IPS-20b (cell line): ENCODE results near the gene STAB1.
"Not testable (repeated sequence)": the region's sequence is repeated elsewhere in the genome, so short reads cannot be mapped to it uniquely, and the experiment has no call there.

Experiments
- H3K27ac ChIP-seq: one replicate; pipeline ENCODE4 v1.5.1; 2013; ENCODE audit warnings: low read length
- H3K27me3 ChIP-seq: 2 replicates; pipeline ENCODE4 v1.6.1; 2013; ENCODE audit warnings: mild to moderate bottlenecking, low read length, inconsistent platforms; ENCODE audit not compliant: insufficient read depth
- H3K36me3 ChIP-seq: 2 replicates; pipeline ENCODE4 v1.6.1; 2013; ENCODE audit warnings: low read depth, mild to moderate bottlenecking, inconsistent platforms, low read length, moderate library complexity; ENCODE audit not compliant: insufficient read depth
- H3K4me1 ChIP-seq: 2 replicates; pipeline ENCODE4 v1.6.1; 2013; ENCODE audit warnings: mild to moderate bottlenecking, control low read depth, inconsistent platforms, low read length, moderate library complexity; ENCODE audit not compliant: insufficient read depth
- H3K4me3 ChIP-seq: 2 replicates; pipeline ENCODE4 v1.5.1; 2013; ENCODE audit warnings: mild to moderate bottlenecking, low read length, inconsistent platforms
- H3K9ac ChIP-seq: 2 replicates; pipeline ENCODE4 v1.6.1; 2013; ENCODE audit warnings: low read depth, mild to moderate bottlenecking, inconsistent platforms, low read length, moderate library complexity
- H3K9me3 ChIP-seq: 2 replicates; pipeline ENCODE4 v1.6.1; 2013; ENCODE audit warnings: mild to moderate bottlenecking, low read depth, low read length, inconsistent platforms; ENCODE audit not compliant: insufficient read depth

The STAB1 gene

GRCh38 chr3:52524258-52524751, 29.2 kb downstream of the STAB1 start:
- no peaks in the 10 kb centered on the region for H3K4me1 ChIP-seq
- H3K9me3 ChIP-seq: no peaks in the 10 kb centered on the region
- H3K36me3 ChIP-seq: peaks cover 59% of the 10 kb centered on the region
- no peak overlapping the region for H3K4me3 ChIP-seq
- no peak overlapping the region for H3K27ac ChIP-seq
- H3K9ac ChIP-seq: no peak overlapping the region
- H3K27me3 ChIP-seq: no peaks in the 10 kb centered on the region

- no peaks in the 10 kb centered on the region for H3K9me3 ChIP-seq
- H3K4me1 ChIP-seq: no peaks in the 10 kb centered on the region
- peaks cover 61% of the 10 kb centered on the region for H3K36me3 ChIP-seq
- H3K27me3 ChIP-seq: no peaks in the 10 kb centered on the region
- H3K27ac ChIP-seq: no peak overlapping the region
- no peak overlapping the region for H3K4me3 ChIP-seq
- H3K9ac ChIP-seq: no peak overlapping the region
These were observed 29.9 kb downstream of the STAB1 start for GRCh38 chr3:52524752-52525679.

- Histone ChIP-seq H3K36me3 (peaks cover 65% of the 10 kb centered on the region), H3K27me3 (no peaks in the 10 kb centered on the region), H3K9ac (no peak overlapping the region), H3K4me1 (no peaks in the 10 kb centered on the region), H3K4me3 (no peak overlapping the region), H3K9me3 (no peaks in the 10 kb centered on the region), H3K27ac (no peak overlapping the region)
These were observed 30.8 kb downstream of the STAB1 start for GRCh38 chr3:52525680-52526561.

GRCh38 chr3:52526671-52527038, 31.5 kb downstream of the STAB1 start:
- not testable (repeated sequence) for H3K9ac ChIP-seq, H3K4me3 ChIP-seq, H3K27me3 ChIP-seq, H3K27ac ChIP-seq, H3K4me1 ChIP-seq, H3K9me3 ChIP-seq
- peaks cover 70% of the 10 kb centered on the region for H3K36me3 ChIP-seq

- no peaks in the 10 kb centered on the region for H3K9me3 ChIP-seq
- H3K27me3 ChIP-seq: no peaks in the 10 kb centered on the region
- peaks cover 1% of the 10 kb centered on the region; the same call in 1 of the 2 replicates for H3K4me1 ChIP-seq
- no peak overlapping the region for H3K9ac ChIP-seq
- H3K27ac ChIP-seq: no peak overlapping the region
- H3K4me3 ChIP-seq: no peak overlapping the region
- H3K36me3 ChIP-seq: peaks cover 70% of the 10 kb centered on the region
These were observed 32.0 kb downstream of the STAB1 start for GRCh38 chr3:52527039-52527731.

GRCh38 chr3:52527732-52528585, 32.8 kb downstream of the STAB1 start:
- no peak overlapping the region for H3K4me3 ChIP-seq
- H3K36me3 ChIP-seq: peaks cover 70% of the 10 kb centered on the region
- peaks cover 6% of the 10 kb centered on the region; the same call in 1 of the 2 replicates for H3K4me1 ChIP-seq
- no peaks in the 10 kb centered on the region for H3K27me3 ChIP-seq
- no peak overlapping the region for H3K27ac ChIP-seq
- H3K9ac ChIP-seq: no peak overlapping the region
- H3K9me3 ChIP-seq: no peaks in the 10 kb centered on the region

GRCh38 chr3:52528586-52529375, 33.6 kb downstream of the STAB1 start:
- H3K9me3 ChIP-seq: no peaks in the 10 kb centered on the region

GRCh38 chr3:52529376-52530333, 34.5 kb downstream of the STAB1 start:
- H3K27me3 ChIP-seq: no peaks in the 10 kb centered on the region
- no peaks in the 10 kb centered on the region for H3K9me3 ChIP-seq
- H3K4me3 ChIP-seq: no peak overlapping the region
- H3K27ac ChIP-seq: no peak overlapping the region
- H3K4me1 ChIP-seq: peaks cover 6% of the 10 kb centered on the region; the same call in 1 of the 2 replicates
- H3K9ac ChIP-seq: no peak overlapping the region
- H3K36me3 ChIP-seq: peaks cover 55% of the 10 kb centered on the region

More at GRCh38 chr3:52528586-52529375, 33.6 kb downstream of the STAB1 start:
- Histone ChIP-seq H3K27ac (no peak overlapping the region), H3K4me3 (no peak overlapping the region), H3K27me3 (no peaks in the 10 kb centered on the region), H3K9ac (no peak overlapping the region), H3K4me1 (peaks cover 6% of the 10 kb centered on the region; the same call in 1 of the 2 replicates), H3K36me3 (peaks cover 64% of the 10 kb centered on the region)

- peaks cover 42% of the 10 kb centered on the region for H3K36me3 ChIP-seq
- H3K9me3 ChIP-seq: no peaks in the 10 kb centered on the region
- H3K4me3 ChIP-seq: 0 out of 2 replicates have a peak overlapping the region, but pooled peaks have one; percentile 82
- peaks cover 6% of the 10 kb centered on the region; the same call in 1 of the 2 replicates for H3K4me1 ChIP-seq
- no peak overlapping the region for H3K9ac ChIP-seq
- H3K27me3 ChIP-seq: no peaks in the 10 kb centered on the region
- H3K27ac ChIP-seq: no peak overlapping the region
These were observed 36.0 kb downstream of the STAB1 start for GRCh38 chr3:52530918-52531826.
